ENCODE measurements around the gene NOS3. TPM values are rescaled to one million over a fixed set of nuclear protein-coding genes. Genes with fewer than 3 reads are reported as not detected.

The NOS3 gene
- total RNA-seq, 4 donors from 2014 or later = 6.6 to 50.1 (median 15.8) TPM

DNA sequence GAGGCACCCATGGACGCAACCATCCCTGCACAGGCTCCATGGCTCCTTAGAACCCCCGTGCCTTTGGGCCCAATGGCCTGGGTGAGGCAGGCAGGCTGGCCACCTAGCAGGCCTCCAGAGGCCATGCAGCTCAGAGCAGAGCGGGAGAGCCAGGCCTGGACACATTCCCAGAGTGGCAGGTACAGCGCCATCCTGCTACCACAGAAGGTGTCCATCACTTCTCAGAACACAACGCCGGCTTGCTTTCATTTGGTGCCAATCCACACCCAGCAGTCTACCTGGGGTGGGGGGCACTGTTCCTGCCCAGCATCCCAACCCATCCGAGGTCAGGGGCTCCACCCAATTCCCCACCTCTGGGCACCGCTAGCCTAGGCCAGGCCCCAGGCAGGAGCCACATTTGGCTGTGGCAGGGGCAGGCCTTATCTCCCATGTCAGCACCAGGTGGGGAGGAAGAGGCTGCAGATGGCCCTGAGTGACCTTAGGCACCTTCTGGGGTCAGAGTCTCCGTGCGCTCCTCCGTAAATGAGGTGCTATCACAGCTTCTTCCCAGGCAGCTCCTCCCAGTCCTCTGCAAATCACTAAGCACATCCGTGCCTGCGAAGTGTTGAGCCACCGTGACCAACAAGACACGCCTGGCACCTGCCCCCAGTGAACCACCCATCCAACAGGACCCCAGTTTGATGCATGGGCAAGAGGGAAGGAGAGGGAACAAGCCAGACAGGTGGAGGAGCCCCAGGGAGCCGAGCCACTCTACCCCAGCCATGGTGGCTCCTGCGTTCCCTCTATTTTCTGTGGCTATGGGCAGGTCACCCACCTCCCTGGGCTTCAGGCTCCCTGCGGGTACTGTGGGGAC, 26.9 kb upstream of the NOS3 start:
- no peaks in the 10 kb centered on the region for H3K27me3 ChIP-seq
- no peak for DNase-seq
- TF ChIP-seq POLR2A (IDR thresholded peaks at IDR 0.05) = no peak
- TF ChIP-seq, protein P1, sequence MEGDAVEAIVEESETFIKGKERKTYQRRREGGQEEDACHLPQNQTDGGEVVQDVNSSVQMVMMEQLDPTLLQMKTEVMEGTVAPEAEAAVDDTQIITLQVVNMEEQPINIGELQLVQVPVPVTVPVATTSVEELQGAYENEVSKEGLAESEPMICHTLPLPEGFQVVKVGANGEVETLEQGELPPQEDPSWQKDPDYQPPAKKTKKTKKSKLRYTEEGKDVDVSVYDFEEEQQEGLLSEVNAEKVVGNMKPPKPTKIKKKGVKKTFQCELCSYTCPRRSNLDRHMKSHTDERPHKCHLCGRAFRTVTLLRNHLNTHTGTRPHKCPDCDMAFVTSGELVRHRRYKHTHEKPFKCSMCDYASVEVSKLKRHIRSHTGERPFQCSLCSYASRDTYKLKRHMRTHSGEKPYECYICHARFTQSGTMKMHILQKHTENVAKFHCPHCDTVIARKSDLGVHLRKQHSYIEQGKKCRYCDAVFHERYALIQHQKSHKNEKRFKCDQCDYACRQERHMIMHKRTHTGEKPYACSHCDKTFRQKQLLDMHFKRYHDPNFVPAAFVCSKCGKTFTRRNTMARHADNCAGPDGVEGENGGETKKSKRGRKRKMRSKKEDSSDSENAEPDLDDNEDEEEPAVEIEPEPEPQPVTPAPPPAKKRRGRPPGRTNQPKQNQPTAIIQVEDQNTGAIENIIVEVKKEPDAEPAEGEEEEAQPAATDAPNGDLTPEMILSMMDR (IDR thresholded peaks at IDR 0.05) = no peak
- intact Hi-C loops (cut with DNase I; ENCODE audit: low total_unique reads) = no loop called here
- H3K27ac ChIP-seq = peak overlapping the region in 1 of 2 donors; percentile 79
- H3K36me3 ChIP-seq = no peaks in the 10 kb centered on the region
- H3K9me3 ChIP-seq = no peaks in the 10 kb centered on the region
- peaks cover 0 to 8% of the 10 kb centered on the region in 2 donors for H3K4me1 ChIP-seq
- H3K4me3 ChIP-seq = no peak overlapping the region

DNA sequence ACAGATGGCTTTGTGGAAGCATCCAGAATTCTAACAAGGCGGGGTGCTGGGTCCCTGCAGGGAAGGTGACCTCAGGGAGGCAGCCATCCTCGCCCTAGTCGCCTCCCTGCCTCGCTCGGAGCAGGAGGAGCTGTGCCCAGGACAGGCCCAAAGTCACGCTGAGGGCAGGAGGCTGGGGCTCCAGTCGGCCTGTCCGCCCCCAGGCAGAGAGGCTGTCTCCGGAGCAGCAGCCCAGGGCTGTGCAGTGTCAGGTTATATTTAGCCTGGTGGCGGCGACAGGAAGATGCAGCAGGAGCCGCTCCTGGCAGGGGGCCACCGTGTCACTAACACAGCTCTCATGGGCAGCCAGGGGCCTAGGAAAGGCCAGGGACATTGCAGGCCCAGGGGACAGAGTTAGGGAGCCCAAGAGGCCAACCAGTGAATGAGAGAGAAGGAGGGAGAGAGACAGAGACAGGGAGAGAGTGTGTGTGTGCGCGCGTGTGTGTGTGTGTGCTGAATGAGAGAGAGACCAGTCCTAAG, 26.2 kb upstream of the NOS3 start:
- Histone ChIP-seq H3K36me3 (no peaks in the 10 kb centered on the region), H3K27me3 (no peaks in the 10 kb centered on the region), H3K27ac (no peak overlapping the region), H3K9me3 (no peaks in the 10 kb centered on the region), H3K4me3 (no peak overlapping the region), H3K4me1 (peaks cover 0 to 8% of the 10 kb centered on the region in 2 donors)
- intact Hi-C loops (cut with DNase I; ENCODE audit: low total_unique reads) = no loop called here
- DNase-seq = no peak
- TF ChIP-seq, protein P1 (IDR thresholded peaks at IDR 0.05) = no peak
- no peak for TF ChIP-seq POLR2A (IDR thresholded peaks at IDR 0.05)

DNA sequence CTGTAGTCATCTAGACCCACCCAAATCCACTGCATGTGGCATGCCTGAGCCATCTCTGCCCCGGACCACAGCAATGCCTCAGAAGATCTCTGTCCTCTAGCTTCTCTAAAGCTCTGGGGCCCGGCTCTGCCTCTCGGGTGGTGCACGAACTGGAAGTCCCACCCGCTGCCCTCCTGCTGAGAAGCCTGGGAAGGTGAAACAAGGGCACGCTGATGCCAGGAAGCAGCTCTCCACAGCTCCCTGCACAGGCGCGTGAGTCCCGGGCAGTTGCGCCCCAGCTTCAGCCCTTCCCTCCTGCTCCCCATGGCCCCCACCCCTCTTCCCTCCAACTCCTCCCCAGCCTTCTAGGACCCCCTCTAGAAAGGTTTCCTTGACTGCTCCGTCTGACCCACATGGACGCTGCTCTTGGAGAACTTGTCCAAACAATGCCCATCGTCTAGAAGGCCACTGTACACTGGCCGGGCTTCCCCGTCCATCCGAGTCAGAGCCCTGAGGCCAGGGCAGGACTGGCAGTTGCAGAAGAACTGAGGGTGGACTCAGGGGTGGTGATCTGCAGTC, 25.5 kb upstream of the NOS3 start:
- no peaks in the 10 kb centered on the region for H3K36me3 ChIP-seq
- no peak for TF ChIP-seq POLR2A (IDR thresholded peaks at IDR 0.05)
- TF ChIP-seq, protein P1 (IDR thresholded peaks at IDR 0.05) = no peak
- H3K27me3 ChIP-seq = no peaks in the 10 kb centered on the region
- no peak overlapping the region for H3K27ac ChIP-seq
- H3K4me3 ChIP-seq = no peak overlapping the region
- intact Hi-C loops (cut with DNase I; ENCODE audit: low total_unique reads) = no loop called here
- no peaks in the 10 kb centered on the region for H3K9me3 ChIP-seq
- DNase-seq = no peak
- peaks cover 0 to 8% of the 10 kb centered on the region in 2 donors for H3K4me1 ChIP-seq

DNA sequence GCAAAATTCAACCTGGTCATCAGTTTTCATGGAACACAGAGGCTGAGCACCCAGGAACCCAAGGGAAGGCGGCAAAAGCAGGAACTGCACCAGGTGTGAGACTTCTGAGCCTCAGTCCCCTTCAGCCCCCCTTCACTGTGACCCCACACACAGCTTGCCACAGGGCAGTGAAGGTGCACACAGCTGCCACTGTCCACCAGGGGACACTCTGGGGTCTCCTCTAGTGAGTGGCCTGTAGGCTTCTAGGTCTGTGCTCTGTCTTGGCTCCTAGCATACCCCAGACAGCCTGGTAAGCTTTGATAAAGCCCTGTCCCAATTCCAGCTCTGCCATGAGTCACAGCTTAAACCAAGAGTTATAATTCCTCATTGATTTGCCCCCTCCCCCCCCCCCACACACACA, 24.8 kb upstream of the NOS3 start:
- Histone ChIP-seq H3K36me3 (no peaks in the 10 kb centered on the region), H3K27ac (no peak overlapping the region), H3K4me3 (no peak overlapping the region), H3K27me3 (no peaks in the 10 kb centered on the region), H3K4me1 (peaks cover 0 to 8% of the 10 kb centered on the region in 2 donors), H3K9me3 (no peaks in the 10 kb centered on the region)
- DNase-seq = no peak
- intact Hi-C loops (cut with DNase I; ENCODE audit: low total_unique reads) = no loop called here
- TF ChIP-seq, protein P1 (IDR thresholded peaks at IDR 0.05) = no peak
- TF ChIP-seq POLR2A (IDR thresholded peaks at IDR 0.05) = no peak

DNA sequence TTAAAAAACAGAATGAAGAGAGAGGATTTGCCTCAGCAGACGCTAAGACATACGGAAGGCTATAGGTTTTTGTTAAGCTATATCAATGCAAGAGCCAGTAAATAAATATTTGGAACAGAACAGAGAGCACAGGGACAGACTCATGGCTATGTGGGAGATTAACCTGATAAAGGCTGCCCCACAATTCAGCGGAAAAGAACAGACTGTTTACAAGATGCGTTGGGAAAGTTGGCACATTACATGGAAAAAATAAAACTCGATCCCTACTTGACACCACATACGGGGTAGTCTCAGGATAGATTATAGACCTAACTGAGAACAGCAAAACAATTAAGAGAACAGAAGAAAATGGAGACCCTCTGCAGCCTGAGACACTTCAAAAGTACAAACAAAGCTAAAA, 23.5 kb upstream of the NOS3 start:
- intact Hi-C loops (cut with DNase I; ENCODE audit: low total_unique reads) = no loop called here
- H3K9me3 ChIP-seq = no peaks in the 10 kb centered on the region
- no peaks in the 10 kb centered on the region for H3K27me3 ChIP-seq
- H3K36me3 ChIP-seq = no peaks in the 10 kb centered on the region
- no peak overlapping the region for H3K27ac ChIP-seq
- no peak overlapping the region for H3K4me3 ChIP-seq
- H3K4me1 ChIP-seq = peaks cover 3 to 12% of the 10 kb centered on the region in 2 donors
- TF ChIP-seq POLR2A (IDR thresholded peaks at IDR 0.05) = no peak
- TF ChIP-seq, protein P1 (IDR thresholded peaks at IDR 0.05) = no peak
- no peak for DNase-seq

All from uterus (tissue), 4 donors.